HG03469 (cell line): ENCODE data around the gene MYO1G.

ENCODE experiments used
- ATAC-seq: cut with Tn5 transposase; IDR thresholded peaks from one replicate; pipeline ENCODE4 v1.9.1; 2021; ENCODE audit warnings: mild to moderate bottlenecking, moderate library complexity, moderate number of reproducible peaks; ENCODE audit not compliant: unreplicated experiment

Gene MYO1G

GRCh38 chr7:44981035-44981706 is 2.4 kb upstream of the MYO1G start:
- no peak for ATAC-seq

- ATAC-seq: peak; percentile 29
Observed at GRCh38 chr7:44980393-44981034, 1.7 kb upstream of the MYO1G start.

- ATAC-seq: no peak
Observed at GRCh38 chr7:44979481-44980392, 922 bp upstream of the MYO1G start.

DNA sequence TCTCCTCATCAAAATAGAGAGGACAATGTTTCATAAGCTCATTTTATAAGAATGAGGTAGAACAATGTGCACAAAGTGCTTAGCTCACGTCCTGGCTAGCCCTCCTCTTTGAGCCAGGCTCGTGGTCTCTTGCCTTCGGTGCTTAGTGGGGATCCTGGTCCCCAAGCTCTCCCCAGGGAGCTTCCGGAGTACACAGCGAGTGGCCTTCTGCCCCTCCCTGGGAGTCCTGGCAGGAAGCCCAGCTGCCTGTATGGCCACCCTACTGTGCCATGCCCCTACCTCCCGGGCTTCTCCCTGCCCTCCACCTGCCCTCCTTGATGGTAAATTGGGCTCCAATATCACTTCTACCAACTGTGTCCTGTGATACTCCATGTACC is 868 bp downstream of the MYO1G start:
- ATAC-seq: no peak

GRCh38 chr7:44977304-44977958 is 1.4 kb downstream of the MYO1G start:
- ATAC-seq: no peak

DNA sequence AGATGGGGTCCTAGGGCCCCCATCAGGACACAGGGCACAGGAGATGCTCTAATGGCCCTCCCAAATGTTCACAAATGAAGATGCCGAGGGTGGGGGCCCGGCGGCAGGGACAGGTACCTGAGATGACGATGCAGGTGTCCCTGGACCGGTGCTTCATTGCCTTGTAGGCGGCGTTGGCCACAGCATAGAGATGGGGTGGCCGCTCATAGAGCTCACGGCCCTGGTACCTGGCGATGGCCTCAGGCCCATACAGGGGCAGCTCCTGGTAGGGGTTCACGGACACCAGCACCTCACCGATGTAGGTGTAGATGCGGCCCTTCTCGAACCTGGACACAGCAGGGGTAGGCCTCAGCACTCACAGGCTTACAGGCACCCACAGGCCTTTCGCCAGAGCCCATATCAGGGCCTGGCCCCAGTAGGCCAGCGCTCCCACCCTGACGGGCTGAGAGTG is 2.0 kb downstream of the MYO1G start:
- ATAC-seq: no peak

DNA sequence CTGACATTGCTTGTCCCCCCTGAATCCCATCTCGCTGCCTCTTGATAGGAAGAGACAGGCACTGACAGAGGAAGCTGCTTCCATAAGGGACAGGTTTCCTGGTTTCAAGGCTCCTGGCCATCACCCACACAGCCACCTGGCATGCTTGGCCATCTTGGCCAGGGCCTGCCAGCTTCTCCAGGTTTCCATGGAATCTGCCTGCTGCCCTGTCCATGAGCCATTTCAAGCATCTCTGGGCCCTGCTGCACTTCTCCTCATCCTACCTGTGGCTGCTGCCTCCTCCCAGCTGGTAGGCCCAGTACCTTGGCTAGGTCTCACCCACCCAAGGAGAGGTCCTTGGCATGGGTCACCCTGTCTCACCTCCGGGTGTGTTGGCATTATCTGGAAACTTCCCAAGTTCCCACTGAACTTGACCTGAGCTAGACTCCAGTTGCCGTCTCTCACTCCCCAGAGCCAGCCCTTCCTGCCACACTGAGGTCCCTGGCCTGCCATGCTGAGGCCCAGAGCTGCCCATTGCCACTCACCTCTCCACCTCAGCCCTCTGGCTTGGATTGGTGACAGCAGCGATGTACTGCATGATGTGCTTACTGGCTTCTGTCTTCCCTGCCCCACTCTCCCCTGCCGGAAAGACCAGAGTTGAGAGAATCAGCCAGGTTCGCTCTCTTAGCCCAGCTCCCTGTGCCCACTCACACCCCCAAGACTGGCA is 2.6 kb downstream of the MYO1G start:
- ATAC-seq: no peak

- no peak for ATAC-seq
Observed at GRCh38 chr7:44975331-44976039, 3.3 kb downstream of the MYO1G start.

GRCh38 chr7:44974549-44974948 is 4.3 kb downstream of the MYO1G start:
- ATAC-seq: no peak

DNA sequence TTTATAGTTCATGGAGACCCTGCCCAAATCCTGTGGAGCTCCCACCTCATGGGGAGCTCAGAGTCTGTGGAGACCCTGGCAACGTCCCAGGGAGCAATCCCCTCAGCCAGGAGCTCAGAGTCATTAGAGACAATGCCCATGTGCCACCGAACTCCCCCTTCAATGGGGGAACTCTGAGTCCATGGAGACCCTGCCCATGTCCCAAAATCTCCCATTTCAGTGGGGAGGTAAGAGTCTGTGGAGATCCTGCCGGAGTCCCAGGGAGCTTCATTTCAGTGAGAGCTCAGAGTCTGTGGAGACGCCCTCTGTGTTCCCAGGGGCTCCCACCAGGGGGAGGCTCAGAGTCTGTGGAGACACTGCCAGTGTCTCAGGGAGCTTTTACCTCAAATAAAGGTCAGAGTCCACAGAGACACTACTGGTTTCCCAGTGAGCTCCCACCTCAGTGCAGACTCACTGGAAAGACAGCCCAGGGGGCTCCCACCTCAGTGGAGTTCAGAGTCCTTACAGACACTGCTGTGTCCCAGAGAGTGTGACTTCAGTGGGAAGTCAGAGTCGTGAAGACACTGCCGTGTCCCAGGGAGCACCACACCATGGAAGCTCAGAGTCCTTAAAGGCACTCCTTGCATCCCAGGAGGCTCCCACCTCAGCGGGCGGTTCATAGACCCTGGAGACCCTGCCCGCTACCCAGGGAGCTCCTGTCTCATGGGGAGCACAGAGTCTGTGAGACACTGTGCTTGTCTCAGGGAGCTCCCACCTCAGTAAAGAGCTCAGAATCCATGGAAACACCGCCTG is 5.0 kb downstream of the MYO1G start:
- no peak for ATAC-seq

DNA sequence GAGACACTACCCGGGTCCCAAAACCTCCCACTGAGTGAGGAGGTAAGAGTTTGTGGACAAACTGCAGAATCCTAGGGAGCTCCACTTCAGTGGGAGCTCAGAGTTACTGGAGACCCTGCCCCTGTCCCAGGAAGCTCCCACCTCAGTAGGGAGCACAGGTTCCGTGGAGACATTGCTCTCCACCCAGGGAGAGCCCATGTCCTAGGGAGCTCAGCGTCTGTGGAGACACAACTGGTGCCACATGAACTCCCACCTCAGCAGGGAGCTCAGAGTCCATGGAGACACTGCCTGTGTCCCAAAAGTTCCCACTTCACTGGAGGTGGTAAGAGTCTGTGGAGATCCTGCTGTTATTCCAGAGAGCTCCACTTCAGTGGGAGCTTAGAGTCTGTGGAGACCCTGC is 6.3 kb downstream of the MYO1G start:
- no peak for ATAC-seq

DNA sequence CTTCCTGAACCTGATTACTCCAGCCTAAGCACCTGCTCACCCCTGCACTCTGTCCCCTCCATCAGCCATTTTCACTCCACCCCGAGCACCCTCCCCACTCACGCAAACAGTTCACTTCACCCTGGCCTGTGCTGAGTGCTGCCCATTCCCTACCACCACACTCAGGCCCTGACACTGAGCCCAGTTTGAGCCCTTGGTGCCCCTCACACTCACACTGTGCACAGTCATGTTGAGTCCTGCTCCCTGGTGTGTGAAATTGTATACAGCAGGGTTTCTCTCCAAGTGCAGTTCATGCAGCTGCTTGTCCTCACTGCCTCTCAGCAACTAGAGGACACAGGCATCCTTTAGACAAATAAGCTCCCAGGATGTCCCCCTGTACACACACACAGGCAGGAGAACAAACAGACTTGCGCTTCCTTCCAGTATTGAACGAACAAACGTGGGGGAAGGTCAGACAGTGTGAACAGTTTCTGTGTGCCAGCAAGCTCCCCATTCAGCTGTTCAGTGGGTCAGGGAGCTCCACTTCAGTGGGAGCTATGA is 6.8 kb downstream of the MYO1G start:
- ATAC-seq: no peak

DNA sequence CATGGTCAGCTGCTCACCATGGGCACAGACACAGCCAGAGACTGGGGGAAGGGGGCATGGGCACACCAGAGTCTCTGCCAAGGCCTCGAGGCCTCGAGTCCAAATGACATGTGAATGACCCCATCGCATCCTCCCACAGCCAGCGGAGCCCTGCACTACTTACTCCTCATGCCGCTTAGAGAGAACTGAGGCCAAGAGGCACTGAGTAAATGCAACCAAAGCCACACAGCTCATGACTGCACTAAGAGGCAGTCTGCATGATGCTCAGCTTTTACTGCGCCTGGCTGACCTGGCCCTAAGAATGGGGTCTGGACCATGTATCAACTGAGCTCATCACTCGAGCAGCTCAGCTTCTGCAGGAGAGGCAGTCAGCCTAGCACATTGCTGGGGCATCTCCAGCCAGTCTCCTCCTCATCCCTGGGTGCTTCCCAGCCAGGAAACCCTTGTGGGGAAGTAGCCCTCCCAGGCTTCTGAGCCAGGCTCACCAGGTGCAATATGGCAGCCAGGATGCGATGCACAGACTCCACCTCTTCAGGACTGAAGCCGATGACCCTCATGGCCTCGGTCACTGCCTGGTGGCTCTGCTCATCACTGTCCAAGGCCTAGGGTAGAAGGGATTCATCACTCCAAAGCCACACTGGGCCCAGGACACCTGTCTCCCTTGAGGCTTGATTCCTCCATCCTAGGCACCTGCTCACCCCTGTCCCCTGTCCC is 7.5 kb downstream of the MYO1G start:
- ATAC-seq: no peak

- no peak for ATAC-seq
Observed at GRCh38 chr7:44970523-44971051, 8.2 kb downstream of the MYO1G start.

- ATAC-seq: no peak
Observed at GRCh38 chr7:44969701-44970522, 8.9 kb downstream of the MYO1G start.

- ATAC-seq: no peak
Observed at GRCh38 chr7:44969049-44969700, 9.6 kb downstream of the MYO1G start.
